PC-9 (cell line): ENCODE data around the gene NDST1. TPM values are rescaled to one million over a fixed set of nuclear protein-coding genes. Genes with fewer than 3 reads are reported as not detected.

Source experiments
- BruUV-seq: library from RNA; stranded (reverse); fragments of 400-500 nt; replicated peaks from 2 replicates; lab custom pipeline; 2021; lab: Mats Ljungman, UMichigan
- CTCF ChIA-PET: fragments of 300-600 bp; sonication (Branson Sonifier 250); formaldehyde crosslinking; loops from one replicate; lab custom pipeline; 2022; ENCODE audit warnings: antibody characterized with exemption; lab: Charles Lee
- POLR2A ChIA-PET: fragments of 300-600 bp; sonication (Branson Sonifier 250); formaldehyde crosslinking; loops from one replicate; lab custom pipeline; 2022; ENCODE audit warnings: antibody characterized with exemption; ENCODE audit not compliant: unreplicated experiment; lab: Charles Lee
- DNase-seq, 2 experiments: peaks; one replicate each; pipeline versions ENCODE4 v3.0.0 to v3.0.0-alpha.2; 2015 to 2022; ENCODE audit warnings: mixed read lengths in 1 of 2
- H2AFZ ChIP-seq: fragments of 200-600 bp; sonication (generic); 2 replicates; pipeline ENCODE4 v1.8.1; 2017; ENCODE audit warnings: antibody characterized with exemption
- H3F3A ChIP-seq: fragments of 200-600 bp; sonication (generic); 2 replicates; pipeline ENCODE4 v1.8.1; 2017; ENCODE audit warnings: antibody characterized with exemption, mild to moderate bottlenecking, low read depth; ENCODE audit not compliant: insufficient read depth
- H3K27ac ChIP-seq: fragments of 200-600 bp; sonication (generic); 2 replicates; pipeline ENCODE4 v1.6.1; 2016; ENCODE audit warnings: mixed run types
- H3K27me3 ChIP-seq: fragments of 200-600 bp; sonication (generic); 2 replicates; pipeline ENCODE4 v1.6.1; 2016; ENCODE audit warnings: low read depth, mixed run types; ENCODE audit not compliant: insufficient read depth
- H3K36me3 ChIP-seq: fragments of 200-600 bp; sonication (generic); 2 replicates; pipeline ENCODE4 v1.6.1; 2016; ENCODE audit warnings: low read depth, mixed run types
- H3K4me1 ChIP-seq: fragments of 200-600 bp; sonication (generic); replicated peaks from 2 replicates; pipeline ENCODE4 v1.6.1; 2016; ENCODE audit warnings: mixed run types; ENCODE audit not compliant: insufficient read depth
- H3K4me2 ChIP-seq: fragments of 200-600 bp; sonication (generic); 2 replicates; pipeline ENCODE4 v1.6.1; 2017; ENCODE audit warnings: mixed run types
- H3K4me3 ChIP-seq: fragments of 200-600 bp; sonication (generic); 2 replicates; pipeline ENCODE4 v1.6.1; 2016; ENCODE audit warnings: mixed run types
- H3K79me2 ChIP-seq: fragments of 200-600 bp; sonication (generic); 2 replicates; pipeline ENCODE4 v1.6.1; 2017; ENCODE audit warnings: low read depth, mixed run types
- H3K9me2 ChIP-seq: fragments of 200-600 bp; sonication (generic); 2 replicates; pipeline ENCODE4 v1.8.1; 2017; ENCODE audit warnings: mild to moderate bottlenecking; ENCODE audit not compliant: insufficient read depth
- H3K9me3 ChIP-seq: fragments of 200-600 bp; sonication (generic); 2 replicates; pipeline ENCODE4 v1.8.1; 2016; ENCODE audit warnings: low read depth; ENCODE audit not compliant: insufficient read depth
- H4K20me1 ChIP-seq: fragments of 200-600 bp; sonication (generic); 2 replicates; pipeline ENCODE4 v1.8.1; 2017; ENCODE audit not compliant: insufficient read depth
- EZH2 ChIP-seq: fragments of 200-600 bp; sonication (generic); IDR thresholded peaks from 2 replicates; pipeline ENCODE4 v1.8.0; 2017; ENCODE audit warnings: antibody characterized with exemption, low read depth
- intact Hi-C: fragments of 100-400 bp; cut with micrococcal nuclease; formaldehyde crosslinking; loops from one replicate; pipeline ENCODE4 v1.10.0; 2022; ENCODE audit not compliant: unreplicated experiment
- total RNA-seq: library from RNA; stranded (reverse); gene quantifications from 2 replicates; pipeline ENCODE4 v1.2.3, GENCODE V29; 2021
- TF ChIP-seq, protein P1 (sequence below): fragments of 200-600 bp; sonication (generic); conservative IDR thresholded peaks from 2 replicates; pipeline ENCODE4 v1.6.1; 2017; ENCODE audit warnings: mixed run types, antibody characterized with exemption, mild to moderate bottlenecking, moderate library complexity

The NDST1 gene
- total RNA-seq, 1 experiment from 2014 or later = 94.3 TPM

DNA sequence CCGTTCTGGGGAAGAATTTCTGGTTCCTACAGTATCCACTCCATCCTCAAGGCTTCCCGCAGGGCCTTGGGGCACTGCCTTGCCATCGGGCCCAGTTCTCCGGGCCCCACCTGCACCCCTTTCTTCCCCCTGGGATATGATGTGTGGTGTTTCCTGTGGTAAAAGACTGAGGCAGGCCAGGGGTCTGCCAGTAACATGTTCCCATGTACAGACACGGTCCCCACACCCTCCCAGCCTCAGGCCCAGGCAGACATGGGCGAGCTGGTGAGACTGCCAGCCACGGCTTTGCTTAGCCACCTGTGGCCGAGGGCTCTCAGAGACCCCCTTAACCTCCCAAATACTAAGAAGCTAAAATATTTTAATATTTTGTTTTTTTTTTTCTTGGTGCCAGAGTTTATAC is 46.0 kb downstream of the NDST1 start:
- POLR2A ChIA-PET = interaction anchor here (0.5 to 0.6 kb wide), 2 partner anchors 241 to 551 kb away, joined by 3 to 6 read pairs; no protein-coding TSS in a partner anchor
- no peak overlapping the region for H3K4me3 ChIP-seq
- BruUV-seq = no TSS peak

DNA sequence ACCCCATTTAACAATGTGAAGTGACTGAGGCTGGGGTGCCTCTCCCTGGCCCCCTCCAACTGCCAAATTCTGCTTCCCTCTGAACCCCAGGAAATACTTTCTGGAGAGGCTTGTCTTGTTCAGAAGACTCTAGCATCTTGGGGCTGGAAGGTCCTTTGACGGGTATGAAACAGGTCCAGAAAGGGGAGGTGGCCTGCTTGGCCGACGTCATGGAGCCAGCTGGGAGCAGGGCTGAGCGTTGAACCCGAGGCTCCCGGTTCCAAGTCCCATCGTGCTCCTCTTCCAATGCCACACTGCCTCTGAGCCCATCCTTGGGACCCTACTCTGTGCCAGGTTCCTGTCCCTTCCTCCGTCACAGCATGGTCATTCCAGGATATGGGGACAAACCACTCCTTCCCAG is 46.9 kb downstream of the NDST1 start:
- no peak overlapping the region for H3K27ac ChIP-seq
- no peak for TF ChIP-seq EZH2
- TF ChIP-seq, protein P1, sequence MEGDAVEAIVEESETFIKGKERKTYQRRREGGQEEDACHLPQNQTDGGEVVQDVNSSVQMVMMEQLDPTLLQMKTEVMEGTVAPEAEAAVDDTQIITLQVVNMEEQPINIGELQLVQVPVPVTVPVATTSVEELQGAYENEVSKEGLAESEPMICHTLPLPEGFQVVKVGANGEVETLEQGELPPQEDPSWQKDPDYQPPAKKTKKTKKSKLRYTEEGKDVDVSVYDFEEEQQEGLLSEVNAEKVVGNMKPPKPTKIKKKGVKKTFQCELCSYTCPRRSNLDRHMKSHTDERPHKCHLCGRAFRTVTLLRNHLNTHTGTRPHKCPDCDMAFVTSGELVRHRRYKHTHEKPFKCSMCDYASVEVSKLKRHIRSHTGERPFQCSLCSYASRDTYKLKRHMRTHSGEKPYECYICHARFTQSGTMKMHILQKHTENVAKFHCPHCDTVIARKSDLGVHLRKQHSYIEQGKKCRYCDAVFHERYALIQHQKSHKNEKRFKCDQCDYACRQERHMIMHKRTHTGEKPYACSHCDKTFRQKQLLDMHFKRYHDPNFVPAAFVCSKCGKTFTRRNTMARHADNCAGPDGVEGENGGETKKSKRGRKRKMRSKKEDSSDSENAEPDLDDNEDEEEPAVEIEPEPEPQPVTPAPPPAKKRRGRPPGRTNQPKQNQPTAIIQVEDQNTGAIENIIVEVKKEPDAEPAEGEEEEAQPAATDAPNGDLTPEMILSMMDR = no peak
- no TSS peak for BruUV-seq
- DNase-seq = no peak
- H3K27me3 ChIP-seq = no peaks in the 10 kb centered on the region
- H3K4me3 ChIP-seq = no peak overlapping the region
- no peaks in the 10 kb centered on the region for H4K20me1 ChIP-seq
- ChIA-PET POLR2A (no interaction called here), CTCF (no interaction called here)
- H3F3A ChIP-seq = peaks cover 14% of the 10 kb centered on the region
- H3K79me2 ChIP-seq = no peaks in the 10 kb centered on the region
- no peaks in the 10 kb centered on the region for H3K9me2 ChIP-seq
- no peak overlapping the region for H2AFZ ChIP-seq
- intact Hi-C loops = no loop called here
- no peaks in the 10 kb centered on the region for H3K9me3 ChIP-seq
- H3K4me2 ChIP-seq = no peak overlapping the region
- H3K4me1 ChIP-seq = no peaks in the 10 kb centered on the region
- no peaks in the 10 kb centered on the region for H3K36me3 ChIP-seq

More for the DNA sequence above, 46.0 kb downstream of the NDST1 start:
- TF ChIP-seq EZH2 = no peak
- TF ChIP-seq, protein P1 = no peak
- H4K20me1 ChIP-seq = no peaks in the 10 kb centered on the region
- no peaks in the 10 kb centered on the region for H3K79me2 ChIP-seq
- H3F3A ChIP-seq = peaks cover 5% of the 10 kb centered on the region; the same call in 1 of the 2 replicates
- H3K27ac ChIP-seq = no peak overlapping the region
- H3K27me3 ChIP-seq = no peaks in the 10 kb centered on the region
- H3K9me2 ChIP-seq = no peaks in the 10 kb centered on the region
- H3K4me1 ChIP-seq = no peaks in the 10 kb centered on the region
- H3K36me3 ChIP-seq = no peaks in the 10 kb centered on the region
- intact Hi-C loops = no loop called here
- no peaks in the 10 kb centered on the region for H3K9me3 ChIP-seq
- H2AFZ ChIP-seq = no peak overlapping the region
- DNase-seq = no peak
- H3K4me2 ChIP-seq = no peak overlapping the region
- CTCF ChIA-PET = interaction anchor here (0.6 kb wide), 1 partner anchor 233 kb away, joined by 4 read pairs; no protein-coding TSS in a partner anchor

DNA sequence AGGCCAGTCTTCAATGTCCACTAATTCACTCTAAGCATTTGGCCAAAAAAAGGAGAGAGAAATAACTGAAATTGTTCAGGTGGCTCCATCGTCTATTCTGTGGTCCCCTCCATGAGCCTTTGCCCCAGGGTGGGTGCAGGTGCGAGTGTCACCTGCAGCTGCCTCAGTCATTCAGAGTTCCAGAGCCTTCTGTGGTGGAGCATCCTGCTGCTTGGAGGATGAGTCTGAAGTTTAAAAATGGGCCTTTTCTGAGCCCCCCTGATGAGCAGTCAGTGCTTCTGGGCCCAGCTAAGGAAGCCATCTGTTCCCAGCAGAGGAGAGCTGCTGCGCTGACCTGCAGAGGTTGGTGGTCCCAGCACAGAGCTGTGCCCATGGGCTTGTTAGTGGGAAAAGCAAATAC is 48.2 kb downstream of the NDST1 start:
- 0 out of 2 replicates have a peak, but pooled peaks cover 7% of the 10 kb centered on the region for H3K4me1 ChIP-seq
- no peaks in the 10 kb centered on the region for H3K9me2 ChIP-seq
- H3K27ac ChIP-seq = no peak overlapping the region
- BruUV-seq = no TSS peak
- no peak overlapping the region for H2AFZ ChIP-seq
- H3K27me3 ChIP-seq = no peaks in the 10 kb centered on the region
- H3K9me3 ChIP-seq = no peaks in the 10 kb centered on the region
- TF ChIP-seq EZH2 = no peak
- TF ChIP-seq, protein P1 = no peak
- intact Hi-C loops = no loop called here
- no peak for DNase-seq
- no peak overlapping the region for H3K4me2 ChIP-seq
- peaks cover 16% of the 10 kb centered on the region for H3F3A ChIP-seq
- no peaks in the 10 kb centered on the region for H4K20me1 ChIP-seq
- H3K4me3 ChIP-seq = no peak overlapping the region
- no peaks in the 10 kb centered on the region for H3K79me2 ChIP-seq
- CTCF ChIA-PET = interaction anchor here (0.5 kb wide), 2 partner anchors 149 to 191 kb away, joined by 4 to 14 read pairs; no protein-coding TSS in a partner anchor
- POLR2A ChIA-PET = no interaction called here
- H3K36me3 ChIP-seq = no peaks in the 10 kb centered on the region
